OCI-LY7 (cell line): ENCODE measurements around the gene LRRC63. TPM values are rescaled to one million over a fixed set of nuclear protein-coding genes. Genes with fewer than 3 reads are reported as not detected.

Source experiments
- BruUV-seq: library from RNA; stranded (reverse); fragments of 400-500 nt; replicated peaks from 2 replicates; lab custom pipeline; 2021; lab: Mats Ljungman, UMichigan
- CTCF ChIA-PET: fragments of 300-600 bp; sonication (Branson Sonifier 250); formaldehyde crosslinking; loops from one replicate; lab custom pipeline; 2022; ENCODE audit warnings: antibody characterized with exemption; ENCODE audit not compliant: unreplicated experiment; lab: Charles Lee
- POLR2A ChIA-PET: fragments of 300-600 bp; sonication (Branson Sonifier 250); formaldehyde crosslinking; loops from one replicate; lab custom pipeline; 2022; ENCODE audit warnings: antibody characterized with exemption; lab: Charles Lee
- DNase-seq: peaks from one replicate; pipeline ENCODE4 v3.0.0-alpha.2; 2015; ENCODE audit warnings: low spot score
- H2AFZ ChIP-seq: fragments of 200-600 bp; sonication (generic), shearing (Covaris generic); 2 replicates; pipeline ENCODE4 v1.6.1; 2014; ENCODE audit warnings: mild to moderate bottlenecking, antibody characterized with exemption, low read length, moderate library complexity
- H3K27ac ChIP-seq: fragments of 200-600 bp; sonication (generic); 2 replicates; pipeline ENCODE4 v1.5.1; 2014; ENCODE audit warnings: mixed run types, low read depth, mild to moderate bottlenecking, moderate library complexity, low read length, inconsistent platforms; ENCODE audit not compliant: poor library complexity, severe bottlenecking
- H3K36me3 ChIP-seq: fragments of 200-600 bp; sonication (generic); 2 replicates; pipeline ENCODE4 v1.6.1; 2014; ENCODE audit warnings: mild to moderate bottlenecking, antibody characterized with exemption, low read length, moderate library complexity, mixed read lengths; ENCODE audit not compliant: insufficient read depth
- H3K4me1 ChIP-seq: fragments of 200-600 bp; sonication (generic); 2 replicates; pipeline ENCODE4 v1.5.1; 2014; ENCODE audit warnings: mild to moderate bottlenecking, low read length; ENCODE audit not compliant: insufficient read depth, poor library complexity, severe bottlenecking
- H3K4me2 ChIP-seq: fragments of 200-600 bp; sonication (generic); 2 replicates; pipeline ENCODE4 v1.6.1; 2014; ENCODE audit warnings: mild to moderate bottlenecking, low read length
- H3K4me3 ChIP-seq: fragments of 200-600 bp; sonication (generic); 2 replicates; pipeline ENCODE4 v1.5.1; 2014; ENCODE audit warnings: mild to moderate bottlenecking, low read depth, low read length; ENCODE audit not compliant: poor library complexity, severe bottlenecking
- H3K79me2 ChIP-seq: fragments of 200-600 bp; sonication (generic); 2 replicates; pipeline ENCODE4 v1.6.1; 2016; ENCODE audit warnings: low read depth, mild to moderate bottlenecking, low read length, moderate library complexity, mixed read lengths; ENCODE audit not compliant: insufficient read depth
- H3K9me2 ChIP-seq: fragments of 200-600 bp; sonication (generic); 2 replicates; pipeline ENCODE4 v1.6.1; 2016; ENCODE audit warnings: mild to moderate bottlenecking, low read length, mixed read lengths; ENCODE audit not compliant: insufficient read depth
- H3K9me3 ChIP-seq: fragments of 200-600 bp; sonication (generic); 2 replicates; pipeline ENCODE4 v1.6.1; 2014; ENCODE audit warnings: mild to moderate bottlenecking, mixed run types, low read length, mixed read lengths
- H4K20me1 ChIP-seq: fragments of 200-600 bp; sonication (generic); 2 replicates; pipeline ENCODE4 v1.6.1; 2014; ENCODE audit warnings: mild to moderate bottlenecking, antibody characterized with exemption, low read length, moderate library complexity, mixed read lengths; ENCODE audit not compliant: insufficient read depth
- EZH2phosphoT487 ChIP-seq: fragments of 200-600 bp; sonication (generic); IDR thresholded peaks from 2 replicates; pipeline ENCODE4 v1.6.1; 2018; ENCODE audit warnings: low read depth, borderline replicate concordance, mild to moderate bottlenecking, mixed run types, antibody characterized with exemption, low read length, moderate library complexity, mixed read lengths
- intact Hi-C: fragments of 100-400 bp; cut with micrococcal nuclease; formaldehyde crosslinking; loops from one replicate; pipeline ENCODE4 v1.10.0; 2022; ENCODE audit not compliant: unreplicated experiment
- total RNA-seq, 2 experiments: library from RNA; depleted of rRNA in 1 of 2; stranded (reverse); fragments of >200 nt in 1 of 2; shearing (Covaris generic) in 1 of 2; gene quantifications; 2 replicates each; pipeline ENCODE4 v1.2.3, GENCODE V29; 2014 to 2022
- TF ChIP-seq, protein P1 (sequence below): fragments of 200-600 bp; sonication (generic); conservative IDR thresholded peaks from 2 replicates; pipeline ENCODE4 v1.5.1; 2014; ENCODE audit warnings: mild to moderate bottlenecking, antibody characterized with exemption, low read length, moderate library complexity, mixed read lengths

LRRC63 gene
- total RNA-seq, 2 experiments from 2014 or later = not detected

GRCh38 chr13:46315491-46316075 lies 103.9 kb downstream of the LRRC63 start:
- H3K27ac ChIP-seq = no peak overlapping the region
- no peaks in the 10 kb centered on the region for H4K20me1 ChIP-seq
- H3K4me3 ChIP-seq = no peak overlapping the region
- ChIA-PET CTCF (no interaction called here), POLR2A (no interaction called here)
- intact Hi-C loops = no loop called here
- H3K9me2 ChIP-seq = no peaks in the 10 kb centered on the region
- H3K79me2 ChIP-seq = no peaks in the 10 kb centered on the region
- H3K4me2 ChIP-seq = no peak overlapping the region
- no peaks in the 10 kb centered on the region for H3K36me3 ChIP-seq
- no peak for TF ChIP-seq EZH2phosphoT487
- TF ChIP-seq, protein P1, sequence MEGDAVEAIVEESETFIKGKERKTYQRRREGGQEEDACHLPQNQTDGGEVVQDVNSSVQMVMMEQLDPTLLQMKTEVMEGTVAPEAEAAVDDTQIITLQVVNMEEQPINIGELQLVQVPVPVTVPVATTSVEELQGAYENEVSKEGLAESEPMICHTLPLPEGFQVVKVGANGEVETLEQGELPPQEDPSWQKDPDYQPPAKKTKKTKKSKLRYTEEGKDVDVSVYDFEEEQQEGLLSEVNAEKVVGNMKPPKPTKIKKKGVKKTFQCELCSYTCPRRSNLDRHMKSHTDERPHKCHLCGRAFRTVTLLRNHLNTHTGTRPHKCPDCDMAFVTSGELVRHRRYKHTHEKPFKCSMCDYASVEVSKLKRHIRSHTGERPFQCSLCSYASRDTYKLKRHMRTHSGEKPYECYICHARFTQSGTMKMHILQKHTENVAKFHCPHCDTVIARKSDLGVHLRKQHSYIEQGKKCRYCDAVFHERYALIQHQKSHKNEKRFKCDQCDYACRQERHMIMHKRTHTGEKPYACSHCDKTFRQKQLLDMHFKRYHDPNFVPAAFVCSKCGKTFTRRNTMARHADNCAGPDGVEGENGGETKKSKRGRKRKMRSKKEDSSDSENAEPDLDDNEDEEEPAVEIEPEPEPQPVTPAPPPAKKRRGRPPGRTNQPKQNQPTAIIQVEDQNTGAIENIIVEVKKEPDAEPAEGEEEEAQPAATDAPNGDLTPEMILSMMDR = no peak
- no peaks in the 10 kb centered on the region for H3K4me1 ChIP-seq
- H3K9me3 ChIP-seq = no peaks in the 10 kb centered on the region
- no peak for DNase-seq
- BruUV-seq = no TSS peak
- no peak overlapping the region for H2AFZ ChIP-seq

DNA sequence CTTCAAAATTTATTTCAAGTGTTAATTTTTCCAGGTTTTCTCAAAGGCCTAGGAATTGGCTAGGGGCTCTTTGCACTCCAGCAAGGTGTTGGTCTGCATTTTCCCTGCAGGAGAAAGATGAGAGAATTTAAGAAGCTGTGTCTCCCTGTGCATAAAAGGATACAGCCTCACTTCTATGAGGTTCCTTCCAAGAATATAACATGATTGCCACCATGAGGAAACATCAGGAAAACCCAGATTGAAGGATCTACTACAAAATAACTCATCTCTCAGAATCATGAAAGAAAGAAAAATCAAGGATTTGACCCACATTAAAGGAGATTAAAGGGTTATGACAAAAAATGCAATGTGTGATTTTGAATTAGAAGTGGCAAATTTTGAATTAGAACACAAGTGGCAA lies 105.4 kb downstream of the LRRC63 start:
- Histone ChIP-seq H3K4me1 (peaks cover 7% of the 10 kb centered on the region), H3K4me2 (no peak overlapping the region), H4K20me1 (no peaks in the 10 kb centered on the region), H2AFZ (no peak overlapping the region), H3K4me3 (no peak overlapping the region), H3K27ac (no peak overlapping the region), H3K9me3 (no peaks in the 10 kb centered on the region), H3K79me2 (no peaks in the 10 kb centered on the region), H3K36me3 (no peaks in the 10 kb centered on the region), H3K9me2 (no peaks in the 10 kb centered on the region)
- BruUV-seq = no TSS peak
- ChIA-PET POLR2A (interaction anchor here (0.5 kb wide), 1 partner anchor 426 kb away, joined by 3 read pairs; no protein-coding TSS in a partner anchor), CTCF (no interaction called here)
- intact Hi-C loops = no loop called here
- TF ChIP-seq, protein P1 = no peak
- TF ChIP-seq EZH2phosphoT487 = no peak
- DNase-seq = no peak

- POLR2A ChIA-PET = interaction anchor here (0.6 to 1.1 kb wide), 2 partner anchors 11 to 12 kb away, joined by 3 read pairs; no protein-coding TSS in a partner anchor
- H3K9me2 ChIP-seq = no peaks in the 10 kb centered on the region
- intact Hi-C loops = no loop called here
- no peak overlapping the region for H3K4me3 ChIP-seq
- no peaks in the 10 kb centered on the region for H4K20me1 ChIP-seq
- H3K27ac ChIP-seq = no peak overlapping the region
- H2AFZ ChIP-seq = no peak overlapping the region
- peaks cover 7% of the 10 kb centered on the region for H3K4me1 ChIP-seq
- BruUV-seq = no TSS peak
- TF ChIP-seq, protein P1 = no peak
- TF ChIP-seq EZH2phosphoT487 = no peak
- H3K36me3 ChIP-seq = no peaks in the 10 kb centered on the region
- no peak for DNase-seq
- CTCF ChIA-PET = no interaction called here
- H3K79me2 ChIP-seq = no peaks in the 10 kb centered on the region
- no peaks in the 10 kb centered on the region for H3K9me3 ChIP-seq
- H3K4me2 ChIP-seq = no peak overlapping the region
These were observed 107.3 kb downstream of the LRRC63 start for GRCh38 chr13:46318986-46319385.
